ENCODE results near the gene BAIAP2.

BAIAP2 gene

GRCh38 chr17:81033535-81034167 is 1.3 kb upstream of the BAIAP2 start:
- peaks cover 5% of the 10 kb centered on the region for H3K36me3 Mint-ChIP-seq (ENCODE audit: low read depth)
- H3K4me3 Mint-ChIP-seq, result peak overlapping the region; percentile 93
- H3K9me3 Mint-ChIP-seq, result no peaks in the 10 kb centered on the region
- H3K4me1 Mint-ChIP-seq, result peaks cover 68% of the 10 kb centered on the region
- no peak for DNase-seq
- H3K27ac Mint-ChIP-seq, result peak overlapping the region; percentile 64
- TF ChIP-seq CTCF (IDR thresholded peaks at IDR 0.05), result no peak
- H3K27me3 Mint-ChIP-seq (ENCODE audit: low read depth, poor library complexity), result peaks cover 9% of the 10 kb centered on the region

DNA sequence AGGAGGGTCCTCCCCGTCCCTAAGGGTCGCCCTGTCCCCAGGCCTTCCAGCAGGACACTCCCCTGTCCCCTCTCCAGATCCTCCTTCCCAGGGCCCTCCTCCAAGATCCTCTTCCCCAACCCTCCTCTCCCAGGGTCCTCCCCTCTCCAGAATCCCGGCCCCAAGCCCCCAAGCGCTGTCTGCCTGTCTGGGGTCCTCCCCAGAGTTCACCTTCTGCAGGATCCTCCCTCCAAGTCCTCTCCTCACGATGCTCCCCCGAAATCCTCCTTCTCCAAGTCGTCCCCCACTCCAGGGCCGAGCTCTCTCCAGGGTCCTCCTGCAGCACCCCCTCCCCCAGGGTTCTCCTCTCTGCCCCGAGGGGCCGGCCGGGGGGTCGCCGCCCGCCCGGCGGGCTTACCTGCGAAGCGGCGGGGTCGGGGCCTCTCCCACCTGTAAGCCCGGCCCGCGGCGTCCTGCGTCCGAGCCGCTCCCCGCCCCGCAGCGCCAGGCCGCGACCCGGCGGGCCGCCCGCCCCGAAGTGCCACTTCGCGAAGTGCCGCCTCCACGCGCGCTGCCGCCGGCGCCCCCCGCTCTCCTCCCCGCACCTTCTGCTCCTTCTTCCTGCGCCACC is 678 bp upstream of the BAIAP2 start:
- Mint-ChIP-seq H3K27me3 (ENCODE audit: low read depth, poor library complexity) (peaks cover 9% of the 10 kb centered on the region), H3K4me1 (peaks cover 68% of the 10 kb centered on the region), H3K36me3 (ENCODE audit: low read depth) (peaks cover 5% of the 10 kb centered on the region), H3K27ac (peak overlapping the region; percentile 16), H3K4me3 (peak overlapping the region; percentile 93), H3K9me3 (no peaks in the 10 kb centered on the region)
- no peak for TF ChIP-seq CTCF (IDR thresholded peaks at IDR 0.05)
- no peak for DNase-seq

DNA sequence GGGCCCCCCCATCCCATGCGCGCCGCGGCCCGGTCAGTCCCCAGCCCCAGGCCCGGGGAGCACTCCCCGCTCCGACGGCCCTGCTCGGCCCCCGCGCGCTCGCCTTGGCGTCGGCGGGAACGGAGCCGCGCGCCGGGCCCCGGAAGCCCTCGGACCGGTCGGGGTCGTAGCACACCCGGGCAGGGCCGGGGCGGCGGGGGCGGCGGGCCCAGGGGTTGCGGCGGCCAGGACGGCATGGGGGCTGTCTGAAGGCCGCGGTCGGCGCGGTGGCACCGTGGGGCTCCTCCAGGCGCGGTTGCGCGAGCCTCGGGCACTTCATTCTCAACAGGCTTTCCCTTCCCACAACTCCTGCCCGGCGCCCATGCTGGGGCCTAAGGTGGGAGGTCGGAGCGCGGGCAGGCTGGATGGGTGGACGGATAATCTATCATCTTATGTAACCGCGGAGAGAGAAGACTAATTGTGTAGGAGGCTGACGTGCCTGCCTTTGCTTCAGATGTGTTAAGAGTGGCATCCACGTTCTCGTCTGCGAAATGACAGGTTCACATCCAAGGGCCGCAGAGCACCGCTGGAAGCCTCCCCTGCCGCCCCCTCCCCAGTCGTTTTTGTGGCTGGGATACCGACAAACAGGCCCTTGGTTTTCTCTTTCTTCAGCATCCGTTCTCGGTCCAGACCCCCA is 708 bp downstream of the BAIAP2 start:
- Mint-ChIP-seq H3K27me3 (ENCODE audit: low read depth, poor library complexity) (peaks cover 9% of the 10 kb centered on the region), H3K4me1 (peaks cover 77% of the 10 kb centered on the region), H3K4me3 (peak overlapping the region; percentile 93), H3K36me3 (ENCODE audit: low read depth) (peaks cover 5% of the 10 kb centered on the region), H3K27ac (peak overlapping the region; percentile 83), H3K9me3 (no peaks in the 10 kb centered on the region)
- DNase-seq, result peak; percentile 60
- TF ChIP-seq CTCF (IDR thresholded peaks at IDR 0.05), result no peak

DNA sequence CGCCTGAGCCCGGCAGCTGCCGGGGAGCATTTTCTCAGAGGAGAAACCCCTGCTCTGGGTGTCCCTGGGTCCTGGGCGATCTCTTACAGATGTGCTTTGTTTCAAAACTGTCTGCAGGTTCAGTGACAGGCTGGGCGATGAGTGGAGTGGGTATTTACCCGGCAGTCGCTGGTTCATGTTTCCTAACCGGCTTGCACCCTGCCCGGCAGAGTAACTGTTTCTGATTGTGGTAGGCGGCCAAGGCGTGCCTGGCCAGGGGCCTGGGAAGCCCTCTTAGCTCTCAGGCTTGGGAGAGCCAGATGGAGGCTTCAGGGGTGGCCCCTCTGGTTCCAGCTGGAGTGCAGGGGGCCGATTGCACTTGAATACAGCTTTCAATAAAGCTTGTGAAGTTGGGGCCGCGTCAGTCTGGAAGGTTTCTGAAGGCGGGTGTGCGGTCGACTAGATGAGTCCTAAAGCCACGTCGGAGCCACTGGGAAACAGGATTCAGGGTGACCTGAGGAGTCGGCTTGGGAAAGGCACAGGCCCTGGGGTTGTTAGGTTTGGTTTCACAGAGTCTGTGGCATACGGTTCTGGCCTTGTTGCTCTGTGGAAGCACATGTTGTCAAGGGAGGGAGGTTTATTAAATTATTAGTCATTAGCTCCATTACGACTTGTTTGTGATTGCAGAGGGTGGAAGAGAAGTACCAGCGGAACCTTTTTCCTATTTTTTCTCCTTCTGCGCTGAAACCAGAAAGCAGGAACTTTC is 1.4 kb downstream of the BAIAP2 start:
- peaks cover 73% of the 10 kb centered on the region for H3K4me1 Mint-ChIP-seq
- peaks cover 9% of the 10 kb centered on the region for H3K27me3 Mint-ChIP-seq (ENCODE audit: low read depth, poor library complexity)
- no peak for DNase-seq
- no peaks in the 10 kb centered on the region for H3K9me3 Mint-ChIP-seq
- TF ChIP-seq CTCF (IDR thresholded peaks at IDR 0.05), result no peak
- peaks cover under 1% of the 10 kb centered on the region for H3K36me3 Mint-ChIP-seq (ENCODE audit: low read depth)
- peak overlapping the region; percentile 93 for H3K4me3 Mint-ChIP-seq
- no peak overlapping the region for H3K27ac Mint-ChIP-seq

- H3K36me3 Mint-ChIP-seq (ENCODE audit: low read depth), result no peaks in the 10 kb centered on the region
- TF ChIP-seq CTCF (IDR thresholded peaks at IDR 0.05), result no peak
- H3K27ac Mint-ChIP-seq, result no peak overlapping the region
- H3K4me1 Mint-ChIP-seq, result peaks cover 66% of the 10 kb centered on the region
- peak overlapping the region; percentile 93 for H3K4me3 Mint-ChIP-seq
- no peaks in the 10 kb centered on the region for H3K9me3 Mint-ChIP-seq
- peaks cover 9% of the 10 kb centered on the region for H3K27me3 Mint-ChIP-seq (ENCODE audit: low read depth, poor library complexity)
- no peak for DNase-seq
Observed at GRCh38 chr17:81037026-81037797, 2.3 kb downstream of the BAIAP2 start.
